ENCODE data around the gene PUSL1.

DNA sequence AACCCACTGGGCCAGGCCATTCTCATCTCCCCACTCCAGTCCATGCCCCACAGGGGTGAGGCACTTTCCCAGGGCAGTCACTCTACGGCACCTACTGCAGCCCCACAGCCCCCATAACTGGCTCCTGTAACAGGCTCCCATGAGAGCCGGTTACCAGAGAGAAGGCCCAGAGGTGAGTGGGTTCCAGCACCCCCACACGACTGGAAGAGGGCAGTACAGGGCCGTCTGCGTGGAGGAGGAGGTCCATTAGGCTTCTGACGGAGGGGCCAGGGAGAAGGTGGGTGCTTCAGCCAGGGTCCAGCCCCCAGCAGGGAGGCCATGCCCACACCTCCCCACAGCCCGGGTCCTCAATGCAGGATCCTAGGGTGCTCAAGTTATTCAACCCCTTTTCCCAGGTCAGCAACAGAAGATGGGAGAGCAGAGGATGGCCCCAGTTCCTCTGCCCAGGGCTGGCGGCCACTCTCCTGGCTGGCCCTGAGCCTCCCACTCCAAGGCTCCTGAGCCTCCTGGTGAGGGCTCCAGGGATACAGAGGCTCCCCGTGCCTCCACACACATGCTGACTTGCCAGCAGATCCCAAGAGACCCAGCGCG, 2.2 kb upstream of the PUSL1 start:
- TF ChIP-seq, protein P1, sequence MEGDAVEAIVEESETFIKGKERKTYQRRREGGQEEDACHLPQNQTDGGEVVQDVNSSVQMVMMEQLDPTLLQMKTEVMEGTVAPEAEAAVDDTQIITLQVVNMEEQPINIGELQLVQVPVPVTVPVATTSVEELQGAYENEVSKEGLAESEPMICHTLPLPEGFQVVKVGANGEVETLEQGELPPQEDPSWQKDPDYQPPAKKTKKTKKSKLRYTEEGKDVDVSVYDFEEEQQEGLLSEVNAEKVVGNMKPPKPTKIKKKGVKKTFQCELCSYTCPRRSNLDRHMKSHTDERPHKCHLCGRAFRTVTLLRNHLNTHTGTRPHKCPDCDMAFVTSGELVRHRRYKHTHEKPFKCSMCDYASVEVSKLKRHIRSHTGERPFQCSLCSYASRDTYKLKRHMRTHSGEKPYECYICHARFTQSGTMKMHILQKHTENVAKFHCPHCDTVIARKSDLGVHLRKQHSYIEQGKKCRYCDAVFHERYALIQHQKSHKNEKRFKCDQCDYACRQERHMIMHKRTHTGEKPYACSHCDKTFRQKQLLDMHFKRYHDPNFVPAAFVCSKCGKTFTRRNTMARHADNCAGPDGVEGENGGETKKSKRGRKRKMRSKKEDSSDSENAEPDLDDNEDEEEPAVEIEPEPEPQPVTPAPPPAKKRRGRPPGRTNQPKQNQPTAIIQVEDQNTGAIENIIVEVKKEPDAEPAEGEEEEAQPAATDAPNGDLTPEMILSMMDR (IDR thresholded peaks at IDR 0.05) = peak in 1 of 6 experiments; percentile 19
- no peak for TF ChIP-seq POLR2A (IDR thresholded peaks at IDR 0.05)
